ENCODE data around the gene BTK.

The BTK gene

DNA sequence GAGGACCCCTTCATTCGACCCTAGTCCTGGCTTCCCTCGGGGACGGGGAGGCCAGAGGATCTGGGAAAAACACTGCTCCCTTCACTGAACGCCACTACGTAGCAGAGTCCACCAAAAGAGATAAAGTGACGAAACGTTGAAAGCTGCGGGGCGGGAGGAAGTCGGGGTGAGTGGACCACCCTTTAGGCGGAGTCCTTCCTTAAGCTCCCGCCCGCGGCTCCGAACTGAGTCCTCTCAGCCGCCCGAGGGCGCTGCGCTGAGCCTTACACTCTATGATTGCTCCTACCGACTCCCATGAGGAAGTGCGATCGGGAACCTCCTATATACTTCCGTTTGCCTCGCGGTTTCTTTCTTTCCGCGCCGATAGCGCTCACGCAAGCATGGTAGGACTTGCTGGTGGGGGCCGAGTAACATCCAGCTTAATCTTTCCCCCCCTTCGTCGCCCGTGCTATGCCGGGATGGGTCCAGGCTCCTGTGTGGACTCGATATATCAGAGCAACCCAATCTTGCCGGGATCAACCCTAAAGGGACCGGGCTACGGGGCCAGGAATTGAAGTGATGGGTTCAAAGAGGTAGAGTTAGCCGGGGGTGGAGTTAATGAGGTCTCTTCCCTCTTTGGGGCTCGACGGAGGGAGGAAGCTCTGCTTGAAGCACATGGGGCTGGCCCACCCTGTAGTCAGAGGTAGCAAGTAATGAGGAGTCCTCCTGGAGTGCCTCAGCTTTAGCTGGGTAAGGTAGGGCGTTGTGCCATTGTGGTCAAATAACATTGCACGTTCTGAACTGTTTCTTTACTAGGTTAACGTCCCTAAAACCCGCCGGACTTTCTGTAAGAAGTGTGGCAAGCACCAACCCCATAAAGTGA lies 4.9 kb upstream of the BTK start, which contains the start of gene RPL36A:
TSS of gene RPL36A (plus strand) at position 348 of the 862 bp plus-strand sequence. CDS start at position 381, 33 bp downstream.
- no peaks in the 10 kb centered on the region for H4K20me1 ChIP-seq (ENCODE audit: low read depth, low read length)
- peak within 1 kb of the TSS; percentile 63 for H2AFZ ChIP-seq (ENCODE audit: low read depth, low read length, severe bottlenecking)
- H3K27me3 ChIP-seq (ENCODE audit: low read length), result no peaks in the 10 kb centered on the region
- peak within 1 kb of the TSS; percentile 85 for H3K27ac ChIP-seq (ENCODE audit: low read depth, low read length)
- H3K9ac ChIP-seq (ENCODE audit: low read length), result peak within 1 kb of the TSS; percentile 93
- TF ChIP-seq EZH2phosphoT487 (conservative IDR thresholded peaks at IDR 0.05; ENCODE audit: low read length), result no peak
- TF ChIP-seq, protein P1, sequence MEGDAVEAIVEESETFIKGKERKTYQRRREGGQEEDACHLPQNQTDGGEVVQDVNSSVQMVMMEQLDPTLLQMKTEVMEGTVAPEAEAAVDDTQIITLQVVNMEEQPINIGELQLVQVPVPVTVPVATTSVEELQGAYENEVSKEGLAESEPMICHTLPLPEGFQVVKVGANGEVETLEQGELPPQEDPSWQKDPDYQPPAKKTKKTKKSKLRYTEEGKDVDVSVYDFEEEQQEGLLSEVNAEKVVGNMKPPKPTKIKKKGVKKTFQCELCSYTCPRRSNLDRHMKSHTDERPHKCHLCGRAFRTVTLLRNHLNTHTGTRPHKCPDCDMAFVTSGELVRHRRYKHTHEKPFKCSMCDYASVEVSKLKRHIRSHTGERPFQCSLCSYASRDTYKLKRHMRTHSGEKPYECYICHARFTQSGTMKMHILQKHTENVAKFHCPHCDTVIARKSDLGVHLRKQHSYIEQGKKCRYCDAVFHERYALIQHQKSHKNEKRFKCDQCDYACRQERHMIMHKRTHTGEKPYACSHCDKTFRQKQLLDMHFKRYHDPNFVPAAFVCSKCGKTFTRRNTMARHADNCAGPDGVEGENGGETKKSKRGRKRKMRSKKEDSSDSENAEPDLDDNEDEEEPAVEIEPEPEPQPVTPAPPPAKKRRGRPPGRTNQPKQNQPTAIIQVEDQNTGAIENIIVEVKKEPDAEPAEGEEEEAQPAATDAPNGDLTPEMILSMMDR (IDR thresholded peaks at IDR 0.05; ENCODE audit: insufficient read depth, low read length, poor library complexity, severe bottlenecking), result peak; percentile 47
- H3K4me3 ChIP-seq (ENCODE audit: insufficient read depth, low read length, poor library complexity, severe bottlenecking), result peak within 1 kb of the TSS; percentile 64
- peaks cover 16% of the 10 kb centered on the region for H3K36me3 ChIP-seq (ENCODE audit: low read length)
- peaks cover 21% of the 10 kb centered on the region for H3K79me2 ChIP-seq (ENCODE audit: insufficient read depth, low read length)
- peaks cover 48% of the 10 kb centered on the region for H3F3A ChIP-seq (ENCODE audit: insufficient read depth)
- H3K9me3 ChIP-seq (ENCODE audit: insufficient read depth, low read length), result no peaks in the 10 kb centered on the region
- H3K9me2 ChIP-seq (replicated peaks; ENCODE audit: insufficient read depth, low read length), result no peaks in the 10 kb centered on the region
- H3K4me2 ChIP-seq (ENCODE audit: low read depth, low read length, poor library complexity, severe bottlenecking), result peak within 1 kb of the TSS; percentile 92

DNA sequence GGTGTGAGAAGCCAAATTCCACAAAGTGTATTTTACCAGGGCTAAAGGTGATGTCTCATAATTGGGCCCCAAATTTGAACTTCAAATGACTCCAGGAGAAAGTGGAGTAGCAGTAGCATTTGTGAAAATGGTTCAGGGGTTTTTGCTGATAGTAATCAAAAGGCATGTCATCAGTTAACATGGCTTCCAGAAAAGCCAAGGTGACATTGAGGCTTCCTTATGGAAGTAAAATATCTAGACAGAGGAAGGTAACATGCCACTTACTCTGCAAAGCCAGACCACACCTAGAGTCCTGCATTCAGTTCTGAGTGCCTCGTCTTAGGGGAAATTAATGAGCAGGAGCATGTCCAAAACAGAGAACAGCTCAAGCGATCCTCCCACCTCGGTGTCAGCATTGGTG lies 2.6 kb upstream of the BTK start:
- H3K36me3 ChIP-seq (ENCODE audit: low read length), result peaks cover 15% of the 10 kb centered on the region

DNA sequence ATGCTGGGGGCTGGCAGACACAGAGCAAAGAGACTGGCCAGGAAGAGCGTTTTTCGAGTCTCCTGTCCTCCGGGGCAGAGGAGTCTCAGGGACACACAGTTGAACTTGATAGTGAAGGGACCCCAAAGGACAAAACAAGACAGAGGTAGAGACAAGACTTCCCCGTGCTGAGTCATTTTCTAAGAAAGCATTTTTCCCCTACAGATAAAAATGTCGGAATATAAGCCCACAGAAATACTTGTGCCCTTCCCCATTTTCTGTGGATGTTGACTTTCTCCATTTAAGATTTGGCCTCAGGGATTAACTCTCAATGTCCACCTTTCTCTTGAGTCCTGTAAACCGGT lies 523 bp upstream of the BTK start:
- no peaks in the 10 kb centered on the region for H3K27me3 ChIP-seq (ENCODE audit: low read length)
- H4K20me1 ChIP-seq (ENCODE audit: low read depth, low read length), result no peaks in the 10 kb centered on the region
- H3K9ac ChIP-seq (ENCODE audit: low read length), result peak overlapping the region; percentile 84
- H3K4me3 ChIP-seq (ENCODE audit: insufficient read depth, low read length, poor library complexity, severe bottlenecking), result peak overlapping the region; percentile 66
- peaks cover 42% of the 10 kb centered on the region for H3K79me2 ChIP-seq (ENCODE audit: insufficient read depth, low read length)
- H3K9me3 ChIP-seq (ENCODE audit: insufficient read depth, low read length), result no peaks in the 10 kb centered on the region
- peak overlapping the region; percentile 82 for H3K27ac ChIP-seq (ENCODE audit: low read depth, low read length)
- no peak overlapping the region for H2AFZ ChIP-seq (ENCODE audit: low read depth, low read length, severe bottlenecking)
- H3K4me2 ChIP-seq (ENCODE audit: low read depth, low read length, poor library complexity, severe bottlenecking), result peak overlapping the region; percentile 79
- H3K9me2 ChIP-seq (replicated peaks; ENCODE audit: insufficient read depth, low read length), result no peaks in the 10 kb centered on the region
- H3K36me3 ChIP-seq (ENCODE audit: low read length), result peaks cover under 1% of the 10 kb centered on the region
- TF ChIP-seq, protein P1 (IDR thresholded peaks at IDR 0.05; ENCODE audit: insufficient read depth, low read length, poor library complexity, severe bottlenecking), result no peak
- no peak for TF ChIP-seq EZH2phosphoT487 (conservative IDR thresholded peaks at IDR 0.05; ENCODE audit: low read length)
- H3F3A ChIP-seq (ENCODE audit: insufficient read depth), result peaks cover 17% of the 10 kb centered on the region; the same call in 1 of the 2 replicates

More for the DNA sequence above, 2.6 kb upstream of the BTK start:
- no peaks in the 10 kb centered on the region for H4K20me1 ChIP-seq (ENCODE audit: low read depth, low read length)
- no peaks in the 10 kb centered on the region for H3K27me3 ChIP-seq (ENCODE audit: low read length)
- no peak overlapping the region for H3K4me3 ChIP-seq (ENCODE audit: insufficient read depth, low read length, poor library complexity, severe bottlenecking)
- H3K9me2 ChIP-seq (replicated peaks; ENCODE audit: insufficient read depth, low read length), result no peaks in the 10 kb centered on the region
- no peaks in the 10 kb centered on the region for H3K9me3 ChIP-seq (ENCODE audit: insufficient read depth, low read length)
- TF ChIP-seq EZH2phosphoT487 (conservative IDR thresholded peaks at IDR 0.05; ENCODE audit: low read length), result no peak
- TF ChIP-seq, protein P1 (IDR thresholded peaks at IDR 0.05; ENCODE audit: insufficient read depth, low read length, poor library complexity, severe bottlenecking), result no peak
- no peak overlapping the region for H3K27ac ChIP-seq (ENCODE audit: low read depth, low read length)
- no peak overlapping the region for H3K9ac ChIP-seq (ENCODE audit: low read length)
- H3K4me2 ChIP-seq (ENCODE audit: low read depth, low read length, poor library complexity, severe bottlenecking), result no peak overlapping the region
- H3K79me2 ChIP-seq (ENCODE audit: insufficient read depth, low read length), result peaks cover 38% of the 10 kb centered on the region
- peaks cover 37% of the 10 kb centered on the region for H3F3A ChIP-seq (ENCODE audit: insufficient read depth)
- H2AFZ ChIP-seq (ENCODE audit: low read depth, low read length, severe bottlenecking), result no peak overlapping the region

Data from SU-DHL-6 (cell line).